ENCODE data around the gene ASB2. TPM values are rescaled to one million over a fixed set of nuclear protein-coding genes. Genes with fewer than 3 reads are reported as not detected.

The ASB2 gene
- total and polyA plus RNA-seq, 2 of the 8 experiments (the other 6 are each of a cell fraction or from before 2014, with no cell fraction given): 1.0 to 2.1 TPM

GRCh38 chr14:94021416-94022157 lies 45.2 kb upstream of the ASB2 start (continued):
- TF ChIP-seq, protein P1, sequence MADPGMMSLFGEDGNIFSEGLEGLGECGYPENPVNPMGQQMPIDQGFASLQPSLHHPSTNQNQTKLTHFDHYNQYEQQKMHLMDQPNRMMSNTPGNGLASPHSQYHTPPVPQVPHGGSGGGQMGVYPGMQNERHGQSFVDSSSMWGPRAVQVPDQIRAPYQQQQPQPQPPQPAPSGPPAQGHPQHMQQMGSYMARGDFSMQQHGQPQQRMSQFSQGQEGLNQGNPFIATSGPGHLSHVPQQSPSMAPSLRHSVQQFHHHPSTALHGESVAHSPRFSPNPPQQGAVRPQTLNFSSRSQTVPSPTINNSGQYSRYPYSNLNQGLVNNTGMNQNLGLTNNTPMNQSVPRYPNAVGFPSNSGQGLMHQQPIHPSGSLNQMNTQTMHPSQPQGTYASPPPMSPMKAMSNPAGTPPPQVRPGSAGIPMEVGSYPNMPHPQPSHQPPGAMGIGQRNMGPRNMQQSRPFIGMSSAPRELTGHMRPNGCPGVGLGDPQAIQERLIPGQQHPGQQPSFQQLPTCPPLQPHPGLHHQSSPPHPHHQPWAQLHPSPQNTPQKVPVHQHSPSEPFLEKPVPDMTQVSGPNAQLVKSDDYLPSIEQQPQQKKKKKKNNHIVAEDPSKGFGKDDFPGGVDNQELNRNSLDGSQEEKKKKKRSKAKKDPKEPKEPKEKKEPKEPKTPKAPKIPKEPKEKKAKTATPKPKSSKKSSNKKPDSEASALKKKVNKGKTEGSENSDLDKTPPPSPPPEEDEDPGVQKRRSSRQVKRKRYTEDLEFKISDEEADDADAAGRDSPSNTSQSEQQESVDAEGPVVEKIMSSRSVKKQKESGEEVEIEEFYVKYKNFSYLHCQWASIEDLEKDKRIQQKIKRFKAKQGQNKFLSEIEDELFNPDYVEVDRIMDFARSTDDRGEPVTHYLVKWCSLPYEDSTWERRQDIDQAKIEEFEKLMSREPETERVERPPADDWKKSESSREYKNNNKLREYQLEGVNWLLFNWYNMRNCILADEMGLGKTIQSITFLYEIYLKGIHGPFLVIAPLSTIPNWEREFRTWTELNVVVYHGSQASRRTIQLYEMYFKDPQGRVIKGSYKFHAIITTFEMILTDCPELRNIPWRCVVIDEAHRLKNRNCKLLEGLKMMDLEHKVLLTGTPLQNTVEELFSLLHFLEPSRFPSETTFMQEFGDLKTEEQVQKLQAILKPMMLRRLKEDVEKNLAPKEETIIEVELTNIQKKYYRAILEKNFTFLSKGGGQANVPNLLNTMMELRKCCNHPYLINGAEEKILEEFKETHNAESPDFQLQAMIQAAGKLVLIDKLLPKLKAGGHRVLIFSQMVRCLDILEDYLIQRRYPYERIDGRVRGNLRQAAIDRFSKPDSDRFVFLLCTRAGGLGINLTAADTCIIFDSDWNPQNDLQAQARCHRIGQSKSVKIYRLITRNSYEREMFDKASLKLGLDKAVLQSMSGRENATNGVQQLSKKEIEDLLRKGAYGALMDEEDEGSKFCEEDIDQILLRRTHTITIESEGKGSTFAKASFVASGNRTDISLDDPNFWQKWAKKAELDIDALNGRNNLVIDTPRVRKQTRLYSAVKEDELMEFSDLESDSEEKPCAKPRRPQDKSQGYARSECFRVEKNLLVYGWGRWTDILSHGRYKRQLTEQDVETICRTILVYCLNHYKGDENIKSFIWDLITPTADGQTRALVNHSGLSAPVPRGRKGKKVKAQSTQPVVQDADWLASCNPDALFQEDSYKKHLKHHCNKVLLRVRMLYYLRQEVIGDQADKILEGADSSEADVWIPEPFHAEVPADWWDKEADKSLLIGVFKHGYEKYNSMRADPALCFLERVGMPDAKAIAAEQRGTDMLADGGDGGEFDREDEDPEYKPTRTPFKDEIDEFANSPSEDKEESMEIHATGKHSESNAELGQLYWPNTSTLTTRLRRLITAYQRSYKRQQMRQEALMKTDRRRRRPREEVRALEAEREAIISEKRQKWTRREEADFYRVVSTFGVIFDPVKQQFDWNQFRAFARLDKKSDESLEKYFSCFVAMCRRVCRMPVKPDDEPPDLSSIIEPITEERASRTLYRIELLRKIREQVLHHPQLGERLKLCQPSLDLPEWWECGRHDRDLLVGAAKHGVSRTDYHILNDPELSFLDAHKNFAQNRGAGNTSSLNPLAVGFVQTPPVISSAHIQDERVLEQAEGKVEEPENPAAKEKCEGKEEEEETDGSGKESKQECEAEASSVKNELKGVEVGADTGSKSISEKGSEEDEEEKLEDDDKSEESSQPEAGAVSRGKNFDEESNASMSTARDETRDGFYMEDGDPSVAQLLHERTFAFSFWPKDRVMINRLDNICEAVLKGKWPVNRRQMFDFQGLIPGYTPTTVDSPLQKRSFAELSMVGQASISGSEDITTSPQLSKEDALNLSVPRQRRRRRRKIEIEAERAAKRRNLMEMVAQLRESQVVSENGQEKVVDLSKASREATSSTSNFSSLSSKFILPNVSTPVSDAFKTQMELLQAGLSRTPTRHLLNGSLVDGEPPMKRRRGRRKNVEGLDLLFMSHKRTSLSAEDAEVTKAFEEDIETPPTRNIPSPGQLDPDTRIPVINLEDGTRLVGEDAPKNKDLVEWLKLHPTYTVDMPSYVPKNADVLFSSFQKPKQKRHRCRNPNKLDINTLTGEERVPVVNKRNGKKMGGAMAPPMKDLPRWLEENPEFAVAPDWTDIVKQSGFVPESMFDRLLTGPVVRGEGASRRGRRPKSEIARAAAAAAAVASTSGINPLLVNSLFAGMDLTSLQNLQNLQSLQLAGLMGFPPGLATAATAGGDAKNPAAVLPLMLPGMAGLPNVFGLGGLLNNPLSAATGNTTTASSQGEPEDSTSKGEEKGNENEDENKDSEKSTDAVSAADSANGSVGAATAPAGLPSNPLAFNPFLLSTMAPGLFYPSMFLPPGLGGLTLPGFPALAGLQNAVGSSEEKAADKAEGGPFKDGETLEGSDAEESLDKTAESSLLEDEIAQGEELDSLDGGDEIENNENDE (IDR thresholded peaks at IDR 0.05; ENCODE audit: insufficient replicate concordance, low read length): no peak
- no peak for TF ChIP-seq MAFK (IDR thresholded peaks at IDR 0.05; ENCODE audit: low read depth, low read length)
- no peak for TF ChIP-seq SIN3A (conservative IDR thresholded peaks at IDR 0.05 in 1 of 2, IDR thresholded peaks at IDR 0.05 in 1 of 2; ENCODE audit: low read depth in 1 of 2, low read length in 2 of 2)
- no peak for TF ChIP-seq NRF1 (IDR thresholded peaks at IDR 0.05; ENCODE audit: low read depth, low read length)
- no peak for TF ChIP-seq TAF7 (optimal IDR thresholded peaks at IDR 0.05; ENCODE audit: borderline replicate concordance, low read depth, low read length)
- no peak for TF ChIP-seq YY1 (IDR thresholded peaks at IDR 0.05; ENCODE audit: low read depth, low read length)
- TF ChIP-seq JUND (IDR thresholded peaks at IDR 0.05; ENCODE audit: low read length): no peak
- TF ChIP-seq GABPA (IDR thresholded peaks at IDR 0.05; ENCODE audit: borderline replicate concordance, insufficient read depth, low read length): no peak
